CD14-positive monocyte (primary cell): ENCODE results near the gene FAM187B. TPM values are rescaled to one million over a fixed set of nuclear protein-coding genes. Genes with fewer than 3 reads are reported as not detected.

Experiments
- DNase-seq, 3 donors: peaks; one replicate each; pipeline ENCODE4 v3.0.0-alpha.2; 2011 to 2022
- H2AFZ ChIP-seq: 2 replicates; pipeline ENCODE4 v1.6.0; 2012; ENCODE audit warnings: mild to moderate bottlenecking, low read depth, low read length, inconsistent platforms; ENCODE audit not compliant: insufficient read depth, poor library complexity, severe bottlenecking
- H3K27ac ChIP-seq, 2 donors: 1 replicate in 1 of 2; 2 replicates in 1 of 2; pipeline ENCODE4 v1.5.1; 2012 to 2013; ENCODE audit warnings: low read length in 2 of 2, control low read depth in 1 of 2, inconsistent platforms in 1 of 2, low read depth in 1 of 2, mild to moderate bottlenecking in 1 of 2
- H3K27me3 ChIP-seq, 2 donors: one replicate each; pipeline versions ENCODE4 v1.6.0 to v1.6.1; 2011 to 2013; ENCODE audit warnings: low read length in 2 of 2; ENCODE audit not compliant: control insufficient read depth in 2 of 2, insufficient read depth in 2 of 2
- H3K36me3 ChIP-seq, 2 donors: replicated peaks in 1 of 2; 1 replicate in 1 of 2; 2 replicates in 1 of 2; pipeline versions ENCODE4 v1.5.1 to v1.6.1; 2012 to 2013; ENCODE audit warnings: low read length in 2 of 2, control low read depth in 1 of 2, inconsistent platforms in 1 of 2, mild to moderate bottlenecking in 1 of 2; ENCODE audit not compliant: insufficient read depth in 2 of 2, control insufficient read depth in 1 of 2
- H3K4me1 ChIP-seq, 2 donors: 1 replicate in 1 of 2; 2 replicates in 1 of 2; pipeline versions ENCODE4 v1.5.1 to v1.6.1; 2012 to 2013; ENCODE audit warnings: low read length in 2 of 2, control low read depth in 1 of 2, inconsistent platforms in 1 of 2, mild to moderate bottlenecking in 1 of 2, moderate library complexity in 1 of 2; ENCODE audit not compliant: insufficient read depth in 2 of 2, control insufficient read depth in 1 of 2
- H3K4me2 ChIP-seq: replicated peaks from 2 replicates; pipeline ENCODE3; 2012; ENCODE audit warnings: low read length, moderate library complexity, mild to moderate bottlenecking; ENCODE audit not compliant: poor library complexity, severe bottlenecking; ENCODE audit errors: extremely low read depth
- H3K4me3 ChIP-seq, 3 experiments: fragments of 200-600 bp in 1 of 3; sonication (generic) in 1 of 3; replicated peaks in 1 of 3; 1 replicate in 2 of 3; 2 replicates in 1 of 3; pipeline ENCODE4 v1.5.1; 2011 to 2013; ENCODE audit warnings: low read length in 3 of 3, mild to moderate bottlenecking in 3 of 3, control low read depth in 2 of 3, low read depth in 2 of 3, inconsistent platforms in 1 of 3, moderate library complexity in 1 of 3
- H3K79me2 ChIP-seq: 2 replicates; pipeline ENCODE4 v1.6.0; 2012; ENCODE audit warnings: mild to moderate bottlenecking, control low read depth, inconsistent platforms, low read length, moderate library complexity; ENCODE audit not compliant: insufficient read depth
- H3K9ac ChIP-seq: 2 replicates; pipeline ENCODE4 v1.6.0; 2017; ENCODE audit warnings: low read length, mild to moderate bottlenecking; ENCODE audit not compliant: insufficient read depth, poor library complexity, severe bottlenecking
- H3K9me3 ChIP-seq, 2 donors: replicated peaks in 1 of 2; 1 replicate in 1 of 2; 2 replicates in 1 of 2; pipeline versions ENCODE4 v1.5.1 to v1.6.1; 2012 to 2013; ENCODE audit warnings: low read length in 2 of 2, control low read depth in 1 of 2; ENCODE audit not compliant: control insufficient read depth in 1 of 2, insufficient read depth in 1 of 2
- H4K20me1 ChIP-seq: 2 replicates; pipeline ENCODE4 v1.6.0; 2012; ENCODE audit warnings: mild to moderate bottlenecking, low read length, control low read depth, moderate library complexity; ENCODE audit not compliant: insufficient read depth
- H3K27ac Mint-ChIP-seq, 7 donors: one replicate each; pipeline ENCODE4 v1.8.0; 2020; ENCODE audit warnings: mild to moderate bottlenecking in 7 of 7, mixed read lengths in 7 of 7, moderate library complexity in 6 of 7, inconsistent platforms in 2 of 7
- H3K27me3 Mint-ChIP-seq, 3 donors: one replicate each; pipeline ENCODE4 v1.8.0; 2021 to 2022; ENCODE audit warnings: low read depth in 3 of 3, mild to moderate bottlenecking in 3 of 3, mixed read lengths in 3 of 3, moderate library complexity in 3 of 3, inconsistent platforms in 1 of 3
- H3K36me3 Mint-ChIP-seq, 2 donors: one replicate each; pipeline ENCODE4 v1.8.0; 2020; ENCODE audit warnings: mixed read lengths in 2 of 2, inconsistent platforms in 1 of 2, mild to moderate bottlenecking in 1 of 2
- H3K4me1 Mint-ChIP-seq: one replicate; pipeline ENCODE4 v1.8.0; 2020; ENCODE audit warnings: mild to moderate bottlenecking, mixed read lengths
- H3K4me3 Mint-ChIP-seq, 2 donors: one replicate each; pipeline ENCODE4 v1.8.0; 2020; ENCODE audit warnings: mild to moderate bottlenecking in 2 of 2, mixed read lengths in 2 of 2, moderate library complexity in 1 of 2
- H3K9me3 Mint-ChIP-seq, 7 donors: one replicate each; pipeline ENCODE4 v1.8.0; 2020 to 2022; ENCODE audit warnings: mixed read lengths in 7 of 7, mild to moderate bottlenecking in 6 of 7, moderate library complexity in 6 of 7, inconsistent platforms in 2 of 7
- CTCF ChIP-seq: fragments of 200-600 bp; IDR thresholded peaks from one replicate; pipeline ENCODE4 v1.8.0; 2022; ENCODE audit warnings: antibody characterized with exemption, mild to moderate bottlenecking
- WGBS: methylation state at CpG from one replicate; pipeline ENCODE4 v1.1.5; 2013; ENCODE audit warnings: missing lambda C conversion rate; ENCODE audit not compliant: insufficient coverage; 5-methylcytosine and 5-hydroxymethylcytosine counted together
- intact Hi-C, 2 donors: fragments of 100-400 bp; cut with micrococcal nuclease; formaldehyde crosslinking; loops; one replicate each; pipeline versions ENCODE4 v1.15.0 to v1.15.1; 2023
- polyA plus RNA-seq, 3 donors: library from polyadenylated mRNA; depleted of rRNA in 1 of 3; unstranded in 2 of 3; stranded (reverse) in 1 of 3; fragments of 300-500 nt in 2 of 3; fragments of >200 nt in 1 of 3; fragmentation: Illumina TruSeq in 2 of 3; gene quantifications; 1 replicate in 2 of 3; 2 replicates in 1 of 3; pipeline ENCODE4 v1.2.3, GENCODE V29; 2012 to 2021

Gene FAM187B
- polyA plus RNA-seq, 3 donors: not detected

- peaks cover 43 to 63% of the 10 kb centered on the region in 2 donors for H3K36me3 ChIP-seq
- intact Hi-C loops: loop anchor here (5.0 kb wide), 4 partner anchors 36 to 226 kb away; no protein-coding TSS in a partner anchor
- DNase-seq: no peak
These were observed 43.0 kb upstream of the FAM187B start for GRCh38 chr19:35271546-35271945.

GRCh38 chr19:35270381-35270811 lies 41.9 kb upstream of the FAM187B start:
- H3K4me1 Mint-ChIP-seq: peaks cover 56% of the 10 kb centered on the region
- H3K9ac ChIP-seq: no peak overlapping the region
- DNase-seq: no peak
- peaks cover 57 to 69% of the 10 kb centered on the region in 2 donors for H3K4me1 ChIP-seq
- H3K36me3 Mint-ChIP-seq: peaks cover 51 to 55% of the 10 kb centered on the region in 2 donors
- intact Hi-C loops: loop anchor here (5.0 kb wide), 4 partner anchors 37 to 227 kb away; no protein-coding TSS in a partner anchor
- TF ChIP-seq CTCF: no peak
- peaks cover 32 to 52% of the 10 kb centered on the region in 2 donors for H3K36me3 ChIP-seq
- peak overlapping the region; percentile 73 for H3K4me2 ChIP-seq
- WGBS: 95% methylated on average over 11 of the region's 16 CpGs
- peak overlapping the region in 1 of 3 experiments; percentile 74 for H3K4me3 ChIP-seq
- H3K27me3 Mint-ChIP-seq: peaks cover 0 to 5% (median 3%) of the 10 kb centered on the region in 3 donors
- no peak overlapping the region for H2AFZ ChIP-seq
- H4K20me1 ChIP-seq: peaks cover 41% of the 10 kb centered on the region
- H3K27ac ChIP-seq: no peak overlapping the region
- no peaks in the 10 kb centered on the region for H3K9me3 ChIP-seq
- peak overlapping the region in 2 of 7 donors; percentile 19 to 77 for H3K27ac Mint-ChIP-seq
- no peaks in the 10 kb centered on the region for H3K27me3 ChIP-seq
- H3K9me3 Mint-ChIP-seq: peaks cover 0 to 2% (median 0%) of the 10 kb centered on the region in 7 donors
- peak overlapping the region; percentile 35 to 62 for H3K4me3 Mint-ChIP-seq
- peaks cover 30% of the 10 kb centered on the region for H3K79me2 ChIP-seq

More at GRCh38 chr19:35271546-35271945, 43.0 kb upstream of the FAM187B start:
- peaks cover 47% of the 10 kb centered on the region for H4K20me1 ChIP-seq
- H3K79me2 ChIP-seq: peaks cover 30% of the 10 kb centered on the region
- Mint-ChIP-seq H3K27ac (peak overlapping the region in 5 of 7 donors; percentile 72 to 93 (median 80)), H3K9me3 (no peaks in the 10 kb centered on the region), H3K4me3 (peak overlapping the region in 1 of 2 donors; percentile 74), H3K36me3 (peaks cover 58 to 63% of the 10 kb centered on the region in 2 donors), H3K27me3 (peaks cover 0 to 5% (median 3%) of the 10 kb centered on the region in 3 donors), H3K4me1 (peaks cover 44% of the 10 kb centered on the region)
- H3K4me1 ChIP-seq: peaks cover 49 to 57% of the 10 kb centered on the region in 2 donors
- H3K27me3 ChIP-seq: no peaks in the 10 kb centered on the region
- no peak overlapping the region for H2AFZ ChIP-seq
- no peak overlapping the region for H3K27ac ChIP-seq
- WGBS: 93% methylated on average over 6 of the region's 7 CpGs
- no peak overlapping the region for H3K9ac ChIP-seq
- peak overlapping the region; percentile 23 for H3K4me2 ChIP-seq
- no peak for TF ChIP-seq CTCF
- peak overlapping the region in 1 of 3 experiments; percentile 6 for H3K4me3 ChIP-seq
- H3K9me3 ChIP-seq: no peaks in the 10 kb centered on the region
